Spleen (tissue), 7 donors: Measurements from ENCODE around the gene OPCML.

ENCODE experiments used
- CTCF ChIP-seq, 11 experiments: fragments of 200-600 bp in 7 of 11; fragments of 450-650 bp in 4 of 11; sonication (generic) in 4 of 11; IDR thresholded peaks in 8 of 11; conservative IDR thresholded peaks in 3 of 11; 1 replicate in 7 of 11; 2 replicates in 4 of 11; pipeline versions ENCODE4 v1.4.0 to v1.8.0; 2016 to 2021; ENCODE audit warnings: antibody characterized with exemption in 11 of 11, inconsistent platforms in 4 of 11, mild to moderate bottlenecking in 1 of 11
- POLR2AphosphoS5 ChIP-seq, 3 donors: sonication (generic); formaldehyde crosslinking; IDR thresholded peaks; one replicate each; pipeline ENCODE4 v1.5.1; 2017; ENCODE audit warnings: antibody characterized with exemption in 3 of 3
- donor health status: DM: no; HTN: no; CAD: no; lungs with moderate emphysema.
- donor health status: DM: no; HTN: no; CAD: no.
- donor health status: DM: no; HTN: no; CAD: no.

GRCh38 chr11:132427611-132428010, 1104.7 kb downstream of the OPCML start:
- TF ChIP-seq CTCF (IDR thresholded peaks at IDR 0.05 in 8 of 11, conservative IDR thresholded peaks at IDR 0.05 in 3 of 11) (no peak), POLR2AphosphoS5 (IDR thresholded peaks at IDR 0.05) (no peak)
